ENCODE data around the gene LGI4. TPM values are rescaled to one million over a fixed set of nuclear protein-coding genes. Genes with fewer than 3 reads are reported as not detected.
A peak's percentile ranks its signal among the peaks of the same experiment; 100 is the strongest.

LGI4 gene
- total RNA-seq, 1 experiment from 2014 or later = 3.2 TPM

GRCh38 chr19:35081201-35081600, 53.7 kb downstream of the LGI4 start:
- no peak overlapping the region for H3K56ac ChIP-seq (ENCODE audit: insufficient read length, low read depth, low read length)
- H4K8ac ChIP-seq (replicated peaks; ENCODE audit: insufficient read length, low read depth, low read length) = no peak overlapping the region
- no peak overlapping the region for H2BK20ac ChIP-seq (ENCODE audit: low read depth, low read length, poor library complexity, severe bottlenecking)
- no peaks in the 10 kb centered on the region for H3K23me2 ChIP-seq (ENCODE audit: insufficient read length, low read depth, low read length, poor library complexity, severe bottlenecking)
- Mint-ChIP-seq H3K4me1 (peaks cover 5 to 11% of the 10 kb centered on the region in 2 experiments), H3K9me3 (peaks cover 0 to 3% of the 10 kb centered on the region in 2 experiments; a peak in 4 of 5 replicates), H3K27ac (0 out of 7 replicates have a peak overlapping the region, but pooled peaks of 1 of the 3 experiments have one; percentile 14), H3K36me3 (ENCODE audit: insufficient read depth in 1 of 3, low read depth in 3 of 3) (0 out of 7 replicates have a peak, but pooled peaks cover 0 to 4% (median 0%) of the 10 kb centered on the region in 3 experiments), H3K27me3 (ENCODE audit: low read depth) (peaks cover 9% of the 10 kb centered on the region), H3K4me3 (no peak overlapping the region)
- H3K9me3 ChIP-seq (ENCODE audit: control insufficient read depth, low read depth, low read length) = no peaks in the 10 kb centered on the region
- H3K18ac ChIP-seq (ENCODE audit: insufficient read length, low read depth, low read length) = no peak overlapping the region
- no peak overlapping the region for H3K4ac ChIP-seq (ENCODE audit: low read depth, low read length)
- no peak overlapping the region for H2BK120ac ChIP-seq (ENCODE audit: low read depth, low read length, poor library complexity, severe bottlenecking)
- no peak overlapping the region for H4K5ac ChIP-seq (ENCODE audit: insufficient read length, low read depth, low read length)
- H2AFZ ChIP-seq (ENCODE audit: low read length) = no peak overlapping the region
- H3K9ac ChIP-seq (ENCODE audit: extremely low read depth, insufficient read length, low read length) = no peak overlapping the region
- H3K23ac ChIP-seq (ENCODE audit: insufficient read length, low read depth, low read length) = no peak overlapping the region
- no peak for DNase-seq
- H4K91ac ChIP-seq (ENCODE audit: insufficient read length, low read depth, low read length) = no peak overlapping the region
- no peak overlapping the region for H2BK12ac ChIP-seq (ENCODE audit: insufficient read length, low read depth, low read length)
- H3K4me1 ChIP-seq (ENCODE audit: insufficient read depth, low read length) = no peaks in the 10 kb centered on the region
- H3K79me1 ChIP-seq (ENCODE audit: insufficient read depth, low read depth, low read length, poor library complexity, severe bottlenecking) = no peaks in the 10 kb centered on the region
- WGBS (ENCODE audit: extremely low coverage, insufficient read length, low lambda C conversion rate) = no CpG with 5 or more reads among the region's 6 CpGs
- H3K4me2 ChIP-seq (ENCODE audit: insufficient read depth, insufficient read length, low read length) = no peak overlapping the region
- H3K14ac ChIP-seq (ENCODE audit: insufficient read depth, low read length) = no peak overlapping the region; the same call in 1 of the 2 replicates
- no peaks in the 10 kb centered on the region for H3K27me3 ChIP-seq (ENCODE audit: insufficient read depth, low read length)
- no peak overlapping the region for H2BK15ac ChIP-seq (ENCODE audit: low read depth, low read length)
- H4K20me1 ChIP-seq (ENCODE audit: control insufficient read depth, insufficient read depth, insufficient read length) = peaks cover 2% of the 10 kb centered on the region
- H3T11ph ChIP-seq (ENCODE audit: low read length) = no peak overlapping the region
- no peak overlapping the region for H2AK5ac ChIP-seq (ENCODE audit: insufficient read length, low read length)
- no peak overlapping the region for H2BK5ac ChIP-seq (ENCODE audit: insufficient read length, low read length)
- H3K79me2 ChIP-seq (ENCODE audit: insufficient read depth, low read length) = no peaks in the 10 kb centered on the region
- no peak for TF ChIP-seq CTCF (conservative IDR thresholded peaks at IDR 0.05)
- H3K27ac ChIP-seq (ENCODE audit: insufficient read length, low read depth, low read length) = no peak overlapping the region
